ENCODE measurements around the gene DRAM1. TPM values are rescaled to one million over a fixed set of nuclear protein-coding genes. Genes with fewer than 3 reads are reported as not detected.

The DRAM1 gene
- total and polyA plus RNA-seq, 2 of the 4 experiments (the other 2 are of a cell fraction), result 20.0 to 27.2 TPM

- Histone ChIP-seq H2BK120ac (ENCODE audit: low read depth, low read length) (no peak overlapping the region), H4K5ac (ENCODE audit: low read depth, low read length) (no peak overlapping the region), H2AK9ac (replicated peaks; ENCODE audit: low read depth, low read length, poor library complexity) (no peak overlapping the region), H3K23ac (ENCODE audit: low read depth, low read length) (no peak overlapping the region), H3K27me3 (ENCODE audit: control insufficient read depth, insufficient read depth, low read length) (no peaks in the 10 kb centered on the region), H3K4me1 (ENCODE audit: control insufficient read depth, insufficient read depth, low read length) (no peaks in the 10 kb centered on the region), H4K8ac (ENCODE audit: low read depth in 2 of 2, low read length in 2 of 2) (no peak overlapping the region), H2AK5ac (ENCODE audit: low read depth, low read length) (no peak overlapping the region), H3K4me2 (ENCODE audit: low read depth, low read length) (no peak overlapping the region), H4K20me1 (ENCODE audit: insufficient read depth, low read length) (no peaks in the 10 kb centered on the region), H3K9me1 (ENCODE audit: insufficient read depth, low read length) (peaks cover 6% of the 10 kb centered on the region; the same call in 1 of the 2 replicates), H3K9me3 (ENCODE audit: control insufficient read depth, insufficient read depth, low read length) (no peaks in the 10 kb centered on the region), H2BK15ac (ENCODE audit: low read depth, low read length) (no peak overlapping the region), H3K9ac (ENCODE audit: low read depth, low read length) (no peak overlapping the region), H3K4me3 (ENCODE audit: insufficient read depth, low read depth, low read length) (no peak overlapping the region), H3K27ac (ENCODE audit: insufficient read depth, low read length) (no peak overlapping the region), H2BK20ac (ENCODE audit: low read depth, low read length) (no peak overlapping the region), H3K14ac (replicated peaks; ENCODE audit: low read depth, low read length) (no peak overlapping the region), H2BK5ac (ENCODE audit: low read depth, low read length, poor library complexity, severe bottlenecking) (no peak overlapping the region), H4K91ac (ENCODE audit: insufficient read depth, low read depth, low read length) (no peak overlapping the region), H3K79me1 (ENCODE audit: low read depth in 1 of 2, low read length in 2 of 2) (peaks cover 16 to 38% of the 10 kb centered on the region in 2 experiments), H3K56ac (ENCODE audit: extremely low read depth, insufficient read depth, low read length) (no peak overlapping the region), H3K36me3 (ENCODE audit: control insufficient read depth, insufficient read depth, low read length) (peaks cover 33% of the 10 kb centered on the region), H2AFZ (replicated peaks; ENCODE audit: low read length, poor library complexity) (no peak overlapping the region), H3K4ac (ENCODE audit: low read depth, low read length) (no peak overlapping the region), H3K18ac (ENCODE audit: low read depth, low read length) (no peak overlapping the region)
- intact Hi-C loops (cut with micrococcal nuclease) (no loop called here), in situ Hi-C loops (cut with MboI; ENCODE audit: low sequenced_read_pairs) (no loop called here), dilution Hi-C loops (cut with HindIII; ENCODE audit: low sequenced_read_pairs, unreplicated experiment) (no loop called here)
- TF ChIP-seq CHD1 (IDR thresholded peaks at IDR 0.05; ENCODE audit: low read depth, low read length) (no peak), NFE2L2 (IDR thresholded peaks at IDR 0.05; ENCODE audit: low read depth, low read length) (no peak), MXI1 (IDR thresholded peaks at IDR 0.05; ENCODE audit: borderline replicate concordance, low read depth, low read length) (no peak), ELK1 (IDR thresholded peaks at IDR 0.05; ENCODE audit: borderline replicate concordance, low read depth, low read length) (no peak), CTCF (conservative IDR thresholded peaks at IDR 0.05; ENCODE audit: low read depth, low read length) (no peak), POLR2A (IDR thresholded peaks at IDR 0.05; ENCODE audit: low read depth, low read length) (no peak), SMC3 (IDR thresholded peaks at IDR 0.05; ENCODE audit: low read depth, low read length) (no peak), RAD21 (IDR thresholded peaks at IDR 0.05; ENCODE audit: low read length) (no peak), RCOR1 (IDR thresholded peaks at IDR 0.05; ENCODE audit: insufficient replicate concordance, low read length) (no peak), CEBPB (IDR thresholded peaks at IDR 0.05; ENCODE audit: low read depth, low read length) (no peak)
- ChIA-PET CTCF (interaction anchor here (0.7 kb wide), 1 partner anchor 78 kb away, joined by 3 read pairs; no protein-coding TSS in a partner anchor), POLR2A (ENCODE audit: unreplicated experiment) (no interaction called here)
- no TSS peak for BruUV-seq (replicated peaks)
- DNase-seq (no peak), ATAC-seq (ENCODE audit: low read depth) (no peak)
- WGBS, 2 experiments (ENCODE audit: extremely low coverage in 2 of 2, insufficient read length in 1 of 2), result no CpG with 5 or more reads among the region's 7 CpGs
Observed at GRCh38 chr12:101909646-101910045, 32.3 kb downstream of the DRAM1 start.

All from IMR-90 (cell line).